Measurements from ENCODE around the gene ALAD. TPM values are rescaled to one million over a fixed set of nuclear protein-coding genes. Genes with fewer than 3 reads are reported as not detected.
"Not testable (repeated sequence)": the region's sequence is repeated elsewhere in the genome, so short reads cannot be mapped to it uniquely, and the experiment has no call there.

The ALAD gene
- total RNA-seq, 1 donor = 6.8 TPM

GRCh38 chr9:113386571-113387393, 14.3 kb downstream of the ALAD start:
- Histone ChIP-seq H3K27me3 (ENCODE audit: insufficient read depth, low read length) (no peaks in the 10 kb centered on the region), H3K9me3 (ENCODE audit: low read depth, low read length) (no peaks in the 10 kb centered on the region), H3K4me1 (ENCODE audit: insufficient read depth, low read length) (peaks cover 6% of the 10 kb centered on the region), H3K4me3 (ENCODE audit: low read length) (no peak overlapping the region)

- Histone ChIP-seq H3K4me1 (ENCODE audit: insufficient read depth, low read length) (peaks cover 9% of the 10 kb centered on the region), H3K4me3 (ENCODE audit: low read length) (no peak overlapping the region), H3K9me3 (ENCODE audit: low read depth, low read length) (no peaks in the 10 kb centered on the region), H3K27me3 (ENCODE audit: insufficient read depth, low read length) (no peaks in the 10 kb centered on the region)
These were observed 19.1 kb downstream of the ALAD start for GRCh38 chr9:113381909-113382411.

- H3K27me3 ChIP-seq (ENCODE audit: insufficient read depth, low read length); H3K4me3 ChIP-seq (ENCODE audit: low read length); H3K9me3 ChIP-seq (ENCODE audit: low read depth, low read length); H3K4me1 ChIP-seq (ENCODE audit: insufficient read depth, low read length): not testable (repeated sequence)
These were observed 19.6 kb downstream of the ALAD start for GRCh38 chr9:113381441-113381840.

GRCh38 chr9:113380869-113381378, 20.2 kb downstream of the ALAD start:
- H3K4me3 ChIP-seq (ENCODE audit: low read length) = no peak overlapping the region
- H3K9me3 ChIP-seq (ENCODE audit: low read depth, low read length) = no peaks in the 10 kb centered on the region
- peaks cover 4% of the 10 kb centered on the region for H3K4me1 ChIP-seq (ENCODE audit: insufficient read depth, low read length)
- H3K27me3 ChIP-seq (ENCODE audit: insufficient read depth, low read length) = no peaks in the 10 kb centered on the region

GRCh38 chr9:113379829-113380210, 21.3 kb downstream of the ALAD start:
- not testable (repeated sequence) for H3K9me3 ChIP-seq (ENCODE audit: low read depth, low read length); H3K27me3 ChIP-seq (ENCODE audit: insufficient read depth, low read length); H3K4me3 ChIP-seq (ENCODE audit: low read length)
- H3K4me1 ChIP-seq (ENCODE audit: insufficient read depth, low read length) = peaks cover 12% of the 10 kb centered on the region

GRCh38 chr9:113379094-113379828, 21.8 kb downstream of the ALAD start:
- not testable (repeated sequence) for H3K9me3 ChIP-seq (ENCODE audit: low read depth, low read length); H3K4me3 ChIP-seq (ENCODE audit: low read length); H3K27me3 ChIP-seq (ENCODE audit: insufficient read depth, low read length)
- H3K4me1 ChIP-seq (ENCODE audit: insufficient read depth, low read length) = peaks cover 12% of the 10 kb centered on the region

- Histone ChIP-seq H3K4me3 (ENCODE audit: low read length) (peak within 1 kb of the TSS; percentile 77), H3K4me1 (ENCODE audit: insufficient read depth, low read length) (peaks cover 12% of the 10 kb centered on the region), H3K27me3 (ENCODE audit: insufficient read depth, low read length) (no peaks in the 10 kb centered on the region), H3K9me3 (ENCODE audit: low read depth, low read length) (no peaks in the 10 kb centered on the region)
These were observed 24.2 kb downstream of the ALAD start, which contains the start of gene HDHD3 for GRCh38 chr9:113376634-113377567. TSS of gene HDHD3 (minus strand) at chr9:113376986. CDS start at chr9:113374354, 2,632 bp downstream.

- H3K27me3 ChIP-seq (ENCODE audit: insufficient read depth, low read length) = no peaks in the 10 kb centered on the region
- H3K4me3 ChIP-seq (ENCODE audit: low read length) = peak overlapping the region; percentile 31
- no peaks in the 10 kb centered on the region for H3K9me3 ChIP-seq (ENCODE audit: low read depth, low read length)
- H3K4me1 ChIP-seq (ENCODE audit: insufficient read depth, low read length) = peaks cover 12% of the 10 kb centered on the region
These were observed 25.7 kb downstream of the ALAD start for GRCh38 chr9:113375057-113376023.

- H3K9me3 ChIP-seq (ENCODE audit: low read depth, low read length) = no peaks in the 10 kb centered on the region
- peaks cover 12% of the 10 kb centered on the region for H3K4me1 ChIP-seq (ENCODE audit: insufficient read depth, low read length)
These were observed 27.2 kb downstream of the ALAD start for GRCh38 chr9:113373676-113374392.

GRCh38 chr9:113373256-113373655, 27.8 kb downstream of the ALAD start:
- Histone ChIP-seq H3K27me3 (ENCODE audit: insufficient read depth, low read length) (no peaks in the 10 kb centered on the region), H3K9me3 (ENCODE audit: low read depth, low read length) (no peaks in the 10 kb centered on the region), H3K4me1 (ENCODE audit: insufficient read depth, low read length) (peaks cover 12% of the 10 kb centered on the region), H3K4me3 (ENCODE audit: low read length) (no peak overlapping the region)

More at GRCh38 chr9:113373676-113374392, 27.2 kb downstream of the ALAD start:
- no peak overlapping the region for H3K4me3 ChIP-seq (ENCODE audit: low read length)
- H3K27me3 ChIP-seq (ENCODE audit: insufficient read depth, low read length) = no peaks in the 10 kb centered on the region

- H3K4me3 ChIP-seq (ENCODE audit: low read length) = no peak overlapping the region
- H3K4me1 ChIP-seq (ENCODE audit: insufficient read depth, low read length) = peaks cover 9% of the 10 kb centered on the region
- H3K27me3 ChIP-seq (ENCODE audit: insufficient read depth, low read length) = no peaks in the 10 kb centered on the region
- H3K9me3 ChIP-seq (ENCODE audit: low read depth, low read length) = no peaks in the 10 kb centered on the region
These were observed 29.0 kb downstream of the ALAD start for GRCh38 chr9:113372059-113372458.

- Histone ChIP-seq H3K4me3 (ENCODE audit: low read length) (no peak overlapping the region), H3K4me1 (ENCODE audit: insufficient read depth, low read length) (peaks cover 10% of the 10 kb centered on the region), H3K9me3 (ENCODE audit: low read depth, low read length) (no peaks in the 10 kb centered on the region), H3K27me3 (ENCODE audit: insufficient read depth, low read length) (no peaks in the 10 kb centered on the region)
These were observed 30.2 kb downstream of the ALAD start for GRCh38 chr9:113370806-113371325.

GRCh38 chr9:113369855-113370140, 31.3 kb downstream of the ALAD start:
- no peaks in the 10 kb centered on the region for H3K9me3 ChIP-seq (ENCODE audit: low read depth, low read length)
- H3K4me3 ChIP-seq (ENCODE audit: low read length) = no peak overlapping the region
- peaks cover 11% of the 10 kb centered on the region for H3K4me1 ChIP-seq (ENCODE audit: insufficient read depth, low read length)
- no peaks in the 10 kb centered on the region for H3K27me3 ChIP-seq (ENCODE audit: insufficient read depth, low read length)

Data from mononuclear cell (primary cell).